Panc1 (cell line): Measurements from ENCODE around the gene ATXN1.

Experiments used
- CTCF ChIP-seq: fragments of 450-650 bp; IDR thresholded peaks from 2 replicates; pipeline ENCODE4 v1.5.1; 2017; ENCODE audit warnings: mild to moderate bottlenecking
- POLR2AphosphoS5 ChIP-seq: IDR thresholded peaks from 2 replicates; pipeline ENCODE4 v1.6.1; 2012; ENCODE audit warnings: mild to moderate bottlenecking, low read depth, low read length, moderate library complexity
- SIN3A ChIP-seq: IDR thresholded peaks from 2 replicates; pipeline ENCODE4 v1.6.1; 2012; ENCODE audit warnings: low read depth, mild to moderate bottlenecking, low read length, moderate library complexity, borderline replicate concordance; ENCODE audit not compliant: insufficient read depth
- TCF7L2 ChIP-seq: IDR thresholded peaks from 2 replicates; pipeline ENCODE4 v1.6.1; 2011; ENCODE audit warnings: mild to moderate bottlenecking, low read depth, low read length, inconsistent platforms
- TF ChIP-seq, protein P1 (sequence below), 2 experiments: IDR thresholded peaks; 2 replicates each; pipeline ENCODE4 v1.6.1; 2011 to 2012; ENCODE audit warnings: low read depth in 2 of 2, control low read depth in 1 of 2, low read length in 1 of 2, mild to moderate bottlenecking in 1 of 2, moderate library complexity in 1 of 2; ENCODE audit not compliant: insufficient read depth in 1 of 2

GRCh38 chr6:16799279-16800193 lies 38.3 kb upstream of the ATXN1 start:
- TF ChIP-seq CTCF, result no peak
- TF ChIP-seq SIN3A, result no peak
- TF ChIP-seq TCF7L2, result no peak
- TF ChIP-seq POLR2AphosphoS5, result no peak
- TF ChIP-seq, protein P1, sequence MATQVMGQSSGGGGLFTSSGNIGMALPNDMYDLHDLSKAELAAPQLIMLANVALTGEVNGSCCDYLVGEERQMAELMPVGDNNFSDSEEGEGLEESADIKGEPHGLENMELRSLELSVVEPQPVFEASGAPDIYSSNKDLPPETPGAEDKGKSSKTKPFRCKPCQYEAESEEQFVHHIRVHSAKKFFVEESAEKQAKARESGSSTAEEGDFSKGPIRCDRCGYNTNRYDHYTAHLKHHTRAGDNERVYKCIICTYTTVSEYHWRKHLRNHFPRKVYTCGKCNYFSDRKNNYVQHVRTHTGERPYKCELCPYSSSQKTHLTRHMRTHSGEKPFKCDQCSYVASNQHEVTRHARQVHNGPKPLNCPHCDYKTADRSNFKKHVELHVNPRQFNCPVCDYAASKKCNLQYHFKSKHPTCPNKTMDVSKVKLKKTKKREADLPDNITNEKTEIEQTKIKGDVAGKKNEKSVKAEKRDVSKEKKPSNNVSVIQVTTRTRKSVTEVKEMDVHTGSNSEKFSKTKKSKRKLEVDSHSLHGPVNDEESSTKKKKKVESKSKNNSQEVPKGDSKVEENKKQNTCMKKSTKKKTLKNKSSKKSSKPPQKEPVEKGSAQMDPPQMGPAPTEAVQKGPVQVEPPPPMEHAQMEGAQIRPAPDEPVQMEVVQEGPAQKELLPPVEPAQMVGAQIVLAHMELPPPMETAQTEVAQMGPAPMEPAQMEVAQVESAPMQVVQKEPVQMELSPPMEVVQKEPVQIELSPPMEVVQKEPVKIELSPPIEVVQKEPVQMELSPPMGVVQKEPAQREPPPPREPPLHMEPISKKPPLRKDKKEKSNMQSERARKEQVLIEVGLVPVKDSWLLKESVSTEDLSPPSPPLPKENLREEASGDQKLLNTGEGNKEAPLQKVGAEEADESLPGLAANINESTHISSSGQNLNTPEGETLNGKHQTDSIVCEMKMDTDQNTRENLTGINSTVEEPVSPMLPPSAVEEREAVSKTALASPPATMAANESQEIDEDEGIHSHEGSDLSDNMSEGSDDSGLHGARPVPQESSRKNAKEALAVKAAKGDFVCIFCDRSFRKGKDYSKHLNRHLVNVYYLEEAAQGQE (IDR thresholded peaks at IDR 0.05; ENCODE audit: insufficient read depth in 1 of 2, low read depth in 2 of 2, low read length in 1 of 2), result no peak
